GM23338 (cell line): ENCODE results near the gene ADGRG6. TPM values are rescaled to one million over a fixed set of nuclear protein-coding genes. Genes with fewer than 3 reads are reported as not detected.
A peak's percentile ranks its signal among the peaks of the same experiment; 100 is the strongest.

Experiments used
- ATAC-seq: fragments of 200-7000 bp; cut with Tn5 transposase; 3 replicates; pipeline ENCODE4 v1.9.1; 2020
- DNase-seq: peaks from one replicate; pipeline ENCODE4 v3.0.0-alpha.2; 2015; ENCODE audit warnings: low spot score
- H2AFZ ChIP-seq: fragments of 200-600 bp; sonication (generic); 2 replicates; pipeline ENCODE4 v1.8.0; 2016; ENCODE audit warnings: antibody characterized with exemption, mild to moderate bottlenecking, moderate library complexity
- H3F3A ChIP-seq: fragments of 200-600 bp; sonication (generic); replicated peaks from 2 replicates; pipeline ENCODE4 v1.8.0; 2017; ENCODE audit warnings: antibody characterized with exemption, mixed run types, low read depth
- H3K27ac ChIP-seq: fragments of 200-600 bp; sonication (generic); 2 replicates; pipeline ENCODE4 v1.6.1; 2016; ENCODE audit warnings: low read depth
- H3K27me3 ChIP-seq: fragments of 200-600 bp; sonication (generic); 2 replicates; pipeline ENCODE4 v1.8.0; 2016; ENCODE audit warnings: mild to moderate bottlenecking, mixed run types, moderate library complexity; ENCODE audit not compliant: insufficient read depth
- H3K36me3 ChIP-seq: fragments of 200-600 bp; sonication (generic); 2 replicates; pipeline ENCODE4 v1.8.0; 2016; ENCODE audit warnings: mild to moderate bottlenecking; ENCODE audit not compliant: insufficient read depth
- H3K4me1 ChIP-seq: fragments of 200-600 bp; sonication (generic); 2 replicates; pipeline ENCODE4 v1.8.0; 2016; ENCODE audit warnings: mild to moderate bottlenecking, moderate library complexity; ENCODE audit not compliant: insufficient read depth
- H3K4me2 ChIP-seq: fragments of 200-600 bp; sonication (generic); 2 replicates; pipeline ENCODE4 v1.7.1; 2017; ENCODE audit warnings: mixed run types
- H3K4me3 ChIP-seq: fragments of 200-600 bp; sonication (generic); 2 replicates; pipeline ENCODE4 v1.6.1; 2016; ENCODE audit warnings: mixed run types
- H3K79me2 ChIP-seq: fragments of 200-600 bp; sonication (generic); replicated peaks from 2 replicates; pipeline ENCODE4 v1.8.0; 2017; ENCODE audit warnings: mild to moderate bottlenecking; ENCODE audit not compliant: insufficient read depth
- H3K9me2 ChIP-seq: fragments of 200-600 bp; sonication (generic); 2 replicates; pipeline ENCODE4 v1.8.0; 2017; ENCODE audit not compliant: insufficient read depth
- H4K20me1 ChIP-seq: fragments of 200-600 bp; sonication (generic); replicated peaks from 2 replicates; pipeline ENCODE4 v1.8.0; 2017; ENCODE audit warnings: mild to moderate bottlenecking; ENCODE audit not compliant: insufficient read depth
- H3K27ac Mint-ChIP-seq: 2 replicates; pipeline ENCODE4 v1.8.0; 2020; ENCODE audit warnings: inconsistent platforms, mild to moderate bottlenecking, moderate library complexity, mixed read lengths
- H3K27me3 Mint-ChIP-seq: 3 replicates; pipeline ENCODE4 v1.8.0; 2022; ENCODE audit warnings: low read depth, mild to moderate bottlenecking, moderate library complexity, mixed read lengths, inconsistent platforms; ENCODE audit not compliant: insufficient read depth, poor library complexity
- H3K36me3 Mint-ChIP-seq: 3 replicates; pipeline ENCODE4 v1.8.0; 2021; ENCODE audit warnings: low read depth, mild to moderate bottlenecking, inconsistent platforms, moderate library complexity, mixed read lengths
- H3K4me1 Mint-ChIP-seq: 3 replicates; pipeline ENCODE4 v1.8.0; 2020; ENCODE audit warnings: mild to moderate bottlenecking, inconsistent platforms, mixed read lengths
- H3K4me3 Mint-ChIP-seq: 3 replicates; pipeline ENCODE4 v1.8.0; 2021; ENCODE audit warnings: moderate library complexity, mild to moderate bottlenecking, inconsistent platforms, mixed read lengths
- H3K9me3 Mint-ChIP-seq: 3 replicates; pipeline ENCODE4 v1.8.0; 2020; ENCODE audit warnings: moderate library complexity, mild to moderate bottlenecking, inconsistent platforms, mixed read lengths
- CREB1 ChIP-seq: fragments of 250-450 bp; sonication (Bioruptor Pico); IDR thresholded peaks from 2 replicates; pipeline ENCODE4 v1.5.0; 2020; ENCODE audit warnings: low read depth, mild to moderate bottlenecking, moderate library complexity
- CTCF ChIP-seq, 2 experiments: fragments of 200-600 bp in 1 of 2; sonication (generic) in 1 of 2; conservative IDR thresholded peaks; 2 replicates each; pipeline versions ENCODE4 v1.5.1 to v1.6.1; 2016 to 2017; ENCODE audit warnings: antibody characterized with exemption in 2 of 2, low read depth in 2 of 2, mild to moderate bottlenecking in 2 of 2, moderate library complexity in 1 of 2
- NANOG ChIP-seq: IDR thresholded peaks from 2 replicates; pipeline ENCODE4 v1.6.1; 2016; ENCODE audit warnings: antibody characterized with exemption, borderline replicate concordance
- STAT1 ChIP-seq: IDR thresholded peaks from one replicate; pipeline ENCODE4 v1.6.1; 2016; ENCODE audit warnings: antibody characterized with exemption; ENCODE audit not compliant: unreplicated experiment
- ZNF462 ChIP-seq: fragments of 250-450 bp; sonication (Bioruptor Pico); IDR thresholded peaks from 2 replicates; pipeline ENCODE4 v1.5.0; 2020; ENCODE audit warnings: mild to moderate bottlenecking, moderate library complexity
- polyA plus RNA-seq: library from polyadenylated mRNA; unstranded; fragments of >200 nt; fragmentation: Nextera tagmentation; extraction: Ambion mirVana; gene quantifications from 2 replicates; pipeline ENCODE4 v1.2.1, GENCODE V29; 2016
- total RNA-seq: library from RNA; depleted of rRNA; stranded (reverse); fragments of >200 nt; shearing (Covaris generic); gene quantifications from 2 replicates; pipeline ENCODE4 v1.2.3, GENCODE V29; 2014

ADGRG6 gene
- total and polyA plus RNA-seq, 2 experiments from 2014 or later: 1.3 to 7.7 TPM

GRCh38 chr6:142416179-142416578 lies 114.4 kb downstream of the ADGRG6 start (continued):
- TF ChIP-seq ZNF462 (CRISPR knock-in tag) (no peak), CTCF (conservative IDR thresholded peaks at IDR 0.05; ENCODE audit: low read depth in 2 of 2) (no peak), STAT1 (no peak)

GRCh38 chr6:142416686-142417085 lies 114.9 kb downstream of the ADGRG6 start:
- no peaks in the 10 kb centered on the region for H3K36me3 ChIP-seq
- H3K4me3 ChIP-seq: no peak overlapping the region
- Mint-ChIP-seq H3K27ac (no peak overlapping the region), H3K4me3 (no peak overlapping the region), H3K4me1 (peaks cover 30% of the 10 kb centered on the region), H3K27me3 (no peaks in the 10 kb centered on the region), H3K9me3 (no peaks in the 10 kb centered on the region), H3K36me3 (no peaks in the 10 kb centered on the region)
- ATAC-seq (no peak), DNase-seq (no peak)
- H3F3A ChIP-seq: no peaks in the 10 kb centered on the region
- H3K79me2 ChIP-seq: no peaks in the 10 kb centered on the region
- no peaks in the 10 kb centered on the region for H4K20me1 ChIP-seq
- H3K4me2 ChIP-seq: peak overlapping the region; percentile 37
- peaks cover 53% of the 10 kb centered on the region for H3K4me1 ChIP-seq
- H3K9me2 ChIP-seq: peaks cover 7% of the 10 kb centered on the region; the same call in 1 of the 2 replicates
- TF ChIP-seq NANOG: no peak
- no peak for TF ChIP-seq CTCF (conservative IDR thresholded peaks at IDR 0.05; ENCODE audit: low read depth in 2 of 2)
- TF ChIP-seq CREB1 (CRISPR knock-in tag): no peak
- no peak for TF ChIP-seq STAT1
- H3K27ac ChIP-seq: peak overlapping the region; percentile 64; the same call in 1 of the 2 replicates
- H3K27me3 ChIP-seq: no peaks in the 10 kb centered on the region
- no peak overlapping the region for H2AFZ ChIP-seq
